MG63 (cell line): ENCODE data around the gene UGT1A7. TPM values are rescaled to one million over a fixed set of nuclear protein-coding genes. Genes with fewer than 3 reads are reported as not detected.
"Not testable (repeated sequence)": the region's sequence is repeated elsewhere in the genome, so short reads cannot be mapped to it uniquely, and the experiment has no call there.

Experiments
- DNase-seq: peaks from one replicate; pipeline ENCODE4 v3.0.0-alpha.2; 2020
- H3K27me3 ChIP-seq: fragments of 250-450 bp; sonication (Bioruptor Pico); 2 replicates; pipeline ENCODE4 v1.5.1; 2020; ENCODE audit warnings: mild to moderate bottlenecking, moderate library complexity
- H3K36me3 ChIP-seq: fragments of 250-450 bp; sonication (Bioruptor Pico); 2 replicates; pipeline ENCODE4 v1.5.1; 2020; ENCODE audit warnings: mild to moderate bottlenecking, moderate library complexity
- H3K4me3 ChIP-seq: fragments of 250-450 bp; sonication (Bioruptor Pico); 2 replicates; pipeline ENCODE4 v1.5.1; 2020; ENCODE audit warnings: mild to moderate bottlenecking, moderate library complexity
- H3K9me3 ChIP-seq: fragments of 250-450 bp; sonication (Bioruptor Pico); 2 replicates; pipeline ENCODE4 v1.5.1; 2020; ENCODE audit warnings: mild to moderate bottlenecking, moderate library complexity
- total RNA-seq: library from RNA; depleted of rRNA; stranded (reverse); fragments of >200 nt; shearing (Covaris generic); gene quantifications from 2 replicates; pipeline ENCODE4 v1.2.3, GENCODE V29; 2014; ENCODE audit warnings: low replicate concordance

Gene UGT1A7
- total RNA-seq, 1 experiment from 2014 or later = 0.10 TPM

GRCh38 chr2:233699424-233700027, 17.8 kb downstream of the UGT1A7 start:
- H3K36me3 ChIP-seq = no peaks in the 10 kb centered on the region; the same call in 1 of the 2 replicates
- H3K4me3 ChIP-seq = no peak overlapping the region
- DNase-seq = no peak
- H3K27me3 ChIP-seq = no peaks in the 10 kb centered on the region
- peaks cover 2% of the 10 kb centered on the region; the same call in 1 of the 2 replicates for H3K9me3 ChIP-seq

DNA sequence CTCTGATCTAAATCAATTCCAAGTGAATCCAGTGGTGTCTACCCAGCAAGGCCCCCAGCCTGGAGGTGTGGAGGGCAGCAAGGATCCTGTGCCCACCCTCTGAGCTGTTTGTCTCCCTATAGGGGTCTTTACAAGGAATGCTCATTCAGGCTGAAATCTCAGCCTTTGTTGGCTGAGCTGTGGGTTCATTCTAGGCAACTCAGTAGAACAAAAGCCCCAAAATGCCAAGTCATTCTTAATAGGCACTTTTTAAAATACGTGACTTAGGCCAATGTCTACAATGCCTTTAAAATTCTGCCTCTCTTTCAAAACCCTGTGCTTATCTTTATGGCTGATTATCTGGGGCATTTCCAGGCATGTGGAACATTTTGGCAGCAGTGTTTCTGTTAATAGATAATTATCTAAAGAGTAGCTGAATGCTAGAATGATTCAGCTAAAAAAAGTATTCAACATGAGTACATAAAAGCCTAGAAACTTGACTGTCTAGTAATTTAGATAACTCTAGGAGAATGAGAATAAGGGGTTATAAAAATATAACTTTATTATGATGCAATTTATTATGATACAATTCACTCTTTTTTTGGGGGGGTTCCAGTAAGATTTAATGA, 18.4 kb downstream of the UGT1A7 start:
- H3K36me3 ChIP-seq = no peaks in the 10 kb centered on the region; the same call in 1 of the 2 replicates
- H3K9me3 ChIP-seq = peaks cover 2% of the 10 kb centered on the region; the same call in 1 of the 2 replicates
- no peaks in the 10 kb centered on the region for H3K27me3 ChIP-seq
- peak; percentile 68 for DNase-seq
- no peak overlapping the region for H3K4me3 ChIP-seq

DNA sequence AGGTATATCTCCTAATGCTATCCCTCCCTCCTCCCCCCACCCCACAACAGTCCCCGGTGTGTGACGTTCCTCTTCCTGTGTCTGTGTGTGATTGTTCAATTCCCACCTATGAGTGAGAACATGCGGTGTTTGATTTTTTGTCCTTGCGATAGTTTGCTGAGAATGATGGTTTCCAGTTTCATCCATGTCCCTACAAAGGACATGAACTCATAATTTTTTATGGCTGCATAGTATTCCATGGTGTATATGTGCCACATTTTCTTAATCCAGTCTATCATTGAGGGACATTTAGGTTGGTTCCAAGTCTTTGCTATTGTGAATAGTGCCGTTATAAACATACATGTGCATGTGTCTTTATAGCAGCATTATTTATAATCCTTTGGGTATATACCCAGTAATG, 19.1 kb downstream of the UGT1A7 start:
- not testable (repeated sequence) for DNase-seq, H3K4me3 ChIP-seq, H3K36me3 ChIP-seq, H3K9me3 ChIP-seq, H3K27me3 ChIP-seq

DNA sequence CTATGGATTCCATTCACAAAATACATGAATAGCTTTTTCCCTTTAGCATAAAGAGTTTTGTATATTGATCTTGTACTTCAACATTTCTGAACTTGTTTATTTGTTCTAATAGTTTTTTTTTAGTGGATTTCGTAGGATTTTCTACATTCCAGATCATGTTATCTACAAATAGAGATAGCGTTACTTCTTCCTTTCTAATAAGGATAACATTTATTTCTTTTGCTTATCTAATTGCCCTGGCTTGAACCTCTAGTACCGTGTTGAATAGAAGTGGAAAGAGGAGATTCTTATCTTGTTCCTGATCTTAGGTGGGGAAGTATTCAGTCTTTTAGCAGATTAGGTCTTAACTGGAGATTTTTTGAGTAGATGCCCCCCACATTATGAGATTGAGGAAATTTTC, 20.5 kb downstream of the UGT1A7 start:
- DNase-seq = no peak
- no peaks in the 10 kb centered on the region for H3K27me3 ChIP-seq
- H3K9me3 ChIP-seq = peaks cover 2% of the 10 kb centered on the region; the same call in 1 of the 2 replicates
- H3K36me3 ChIP-seq = no peaks in the 10 kb centered on the region; the same call in 1 of the 2 replicates
- no peak overlapping the region for H3K4me3 ChIP-seq

GRCh38 chr2:233705911-233706506, 24.3 kb downstream of the UGT1A7 start:
- DNase-seq = peak; percentile 83
- peaks cover 2% of the 10 kb centered on the region; the same call in 1 of the 2 replicates for H3K9me3 ChIP-seq
- H3K4me3 ChIP-seq = no peak overlapping the region
- H3K27me3 ChIP-seq = no peaks in the 10 kb centered on the region
- H3K36me3 ChIP-seq = no peaks in the 10 kb centered on the region; the same call in 1 of the 2 replicates

DNA sequence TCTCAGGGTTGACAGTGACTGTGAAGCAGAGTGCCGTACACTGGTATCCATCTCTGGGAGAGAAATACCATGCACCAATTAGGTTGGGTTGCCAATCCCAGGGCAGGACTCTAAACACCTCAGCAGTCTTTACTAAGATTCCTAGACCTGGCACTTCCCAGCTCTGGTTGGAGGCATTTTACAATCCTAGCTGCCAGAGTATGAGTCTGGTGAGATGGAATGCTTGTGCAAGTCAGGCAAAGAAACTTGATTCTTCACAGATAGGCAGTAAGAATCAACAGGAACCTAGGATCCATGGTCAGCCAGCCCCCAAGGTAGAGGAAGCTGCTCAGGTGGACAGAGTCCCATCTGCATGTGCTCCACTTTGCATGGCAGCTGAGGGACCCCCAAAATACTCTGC, 25.0 kb downstream of the UGT1A7 start:
- Histone ChIP-seq H3K9me3 (peaks cover 2% of the 10 kb centered on the region; the same call in 1 of the 2 replicates), H3K36me3 (no peaks in the 10 kb centered on the region; the same call in 1 of the 2 replicates), H3K4me3 (no peak overlapping the region), H3K27me3 (no peaks in the 10 kb centered on the region)
- DNase-seq = peak; percentile 69

DNA sequence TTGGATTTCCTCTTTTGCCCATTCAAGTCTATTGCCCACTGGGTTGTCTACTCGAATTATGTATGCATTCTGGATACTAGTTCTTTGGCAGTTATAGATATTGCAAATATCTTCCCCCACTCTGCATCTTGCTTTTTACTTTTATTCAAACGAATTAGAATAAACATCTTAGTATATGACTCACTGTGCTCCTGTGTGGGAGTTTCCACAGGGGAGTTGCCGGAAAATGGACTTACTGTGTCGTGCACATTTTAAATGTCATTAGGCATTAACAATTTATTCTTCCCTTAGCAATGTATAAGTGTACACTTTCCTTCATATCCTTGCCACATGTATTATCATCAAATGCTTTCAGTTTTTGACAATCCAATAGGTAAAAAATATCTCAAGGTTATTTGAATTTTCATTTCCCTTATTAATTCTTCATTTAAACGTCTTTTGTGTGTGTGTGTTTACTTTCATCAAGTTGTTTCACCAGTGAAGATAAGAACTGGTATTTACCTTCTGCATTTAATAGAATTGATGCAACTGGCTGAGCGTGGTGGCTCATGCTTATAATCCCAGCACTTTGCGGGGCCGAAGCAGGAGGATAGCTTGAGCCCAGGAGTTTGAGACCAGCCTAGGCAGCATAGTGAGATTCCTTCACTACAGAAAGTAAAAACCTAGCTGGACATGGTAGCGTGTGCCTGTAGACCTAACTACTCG, 26.4 kb downstream of the UGT1A7 start:
- Histone ChIP-seq H3K27me3 (no peaks in the 10 kb centered on the region), H3K9me3 (no peaks in the 10 kb centered on the region), H3K36me3 (no peaks in the 10 kb centered on the region), H3K4me3 (no peak overlapping the region)
- peak; percentile 38 for DNase-seq

DNA sequence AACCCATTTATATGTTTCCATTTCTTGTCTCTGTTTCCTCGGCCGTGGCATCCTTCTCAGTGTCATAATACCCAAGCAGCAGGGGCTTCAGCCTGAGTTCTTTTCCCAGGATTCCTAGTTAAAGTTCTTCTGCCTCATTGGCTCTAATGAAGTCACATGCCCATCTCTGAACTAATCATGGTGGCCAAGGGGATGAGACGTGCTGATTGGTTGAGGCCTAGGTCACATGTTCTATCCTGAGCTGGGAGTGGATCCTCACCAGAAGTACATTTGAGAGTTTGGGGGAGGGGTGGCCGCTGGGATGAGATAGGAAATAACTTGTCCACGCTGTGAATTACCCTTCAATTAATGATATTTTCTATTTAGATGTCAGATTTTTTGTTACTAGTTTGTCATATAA, 27.2 kb downstream of the UGT1A7 start:
- H3K4me3 ChIP-seq = no peak overlapping the region
- DNase-seq = no peak
- H3K9me3 ChIP-seq = no peaks in the 10 kb centered on the region
- H3K27me3 ChIP-seq = no peaks in the 10 kb centered on the region
- no peaks in the 10 kb centered on the region for H3K36me3 ChIP-seq

GRCh38 chr2:233711312-233712008, 29.8 kb downstream of the UGT1A7 start:
- peak; percentile 84 for DNase-seq
- H3K9me3 ChIP-seq = no peaks in the 10 kb centered on the region
- no peaks in the 10 kb centered on the region for H3K27me3 ChIP-seq

GRCh38 chr2:233712611-233713261, 31.0 kb downstream of the UGT1A7 start, which contains the start of gene UGT1A5:
UGT1A5 (plus strand) TSS chr2:233712907; CDS start chr2:233712992, 85 bp downstream.
- no peak within 1 kb of the TSS for H3K4me3 ChIP-seq
- H3K27me3 ChIP-seq = no peaks in the 10 kb centered on the region
- no peaks in the 10 kb centered on the region for H3K36me3 ChIP-seq
- H3K9me3 ChIP-seq = no peaks in the 10 kb centered on the region
- no peak for DNase-seq

More at GRCh38 chr2:233711312-233712008, 29.8 kb downstream of the UGT1A7 start:
- no peaks in the 10 kb centered on the region for H3K36me3 ChIP-seq
- H3K4me3 ChIP-seq = no peak overlapping the region

- DNase-seq = no peak
- Histone ChIP-seq H3K4me3 (no peak overlapping the region), H3K27me3 (no peaks in the 10 kb centered on the region), H3K9me3 (no peaks in the 10 kb centered on the region), H3K36me3 (no peaks in the 10 kb centered on the region)
Observed at GRCh38 chr2:233713262-233713615, 31.5 kb downstream of the UGT1A7 start.

DNA sequence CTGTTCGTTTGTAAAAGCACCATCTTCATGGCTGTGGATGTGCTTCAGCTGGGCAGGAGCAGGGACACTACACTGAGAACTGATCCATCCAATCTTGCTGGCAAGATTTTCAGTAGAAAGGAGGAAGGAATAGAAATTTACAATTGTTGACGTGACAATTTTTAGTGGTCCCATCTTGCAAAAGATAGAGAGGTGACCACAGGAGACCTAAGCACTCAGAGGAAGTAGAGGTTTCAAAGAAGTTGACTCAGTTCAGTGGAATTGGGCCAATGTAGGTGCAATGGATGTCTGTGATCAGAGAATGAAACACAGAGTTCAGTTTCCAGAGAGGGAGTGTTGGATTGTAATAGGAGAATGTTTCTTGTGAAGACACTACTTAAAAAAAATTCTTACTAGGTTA, 32.4 kb downstream of the UGT1A7 start:
- H3K36me3 ChIP-seq = no peaks in the 10 kb centered on the region
- DNase-seq = no peak

DNA sequence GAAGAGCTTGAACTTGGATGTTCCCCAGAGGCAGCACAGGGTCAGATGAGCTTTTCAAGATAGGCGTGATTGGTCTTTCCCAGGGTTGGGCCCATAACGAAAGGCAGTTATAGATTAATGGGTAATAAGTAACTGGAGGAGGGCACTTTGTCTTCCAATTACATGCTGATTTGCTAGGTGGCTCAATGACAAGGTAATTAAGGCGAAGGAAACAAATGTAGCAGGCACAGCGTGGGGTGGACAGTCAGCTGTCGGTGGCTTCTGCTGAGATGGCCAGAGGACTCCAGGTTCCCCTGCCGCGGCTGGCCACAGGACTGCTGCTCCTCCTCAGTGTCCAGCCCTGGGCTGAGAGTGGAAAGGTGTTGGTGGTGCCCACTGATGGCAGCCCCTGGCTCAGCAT, 36.9 kb downstream of the UGT1A7 start, which contains the start of gene UGT1A4:
TSS of gene UGT1A4 (plus strand) at position 185 of the 400 bp plus-strand sequence. CDS start at position 270, 85 bp downstream.
- H3K4me3 ChIP-seq = no peak within 1 kb of the TSS
- H3K9me3 ChIP-seq = no peaks in the 10 kb centered on the region
- no peak for DNase-seq
- H3K36me3 ChIP-seq = no peaks in the 10 kb centered on the region
- no peaks in the 10 kb centered on the region for H3K27me3 ChIP-seq

More for the DNA sequence above, 32.4 kb downstream of the UGT1A7 start:
- H3K4me3 ChIP-seq = no peak overlapping the region
- H3K9me3 ChIP-seq = no peaks in the 10 kb centered on the region
- no peaks in the 10 kb centered on the region for H3K27me3 ChIP-seq

GRCh38 chr2:233728723-233729301, 47.1 kb downstream of the UGT1A7 start, which contains the start of gene UGT1A3:
UGT1A3 (plus strand) TSS chr2:233729042; CDS start chr2:233729127, 85 bp downstream.
- Histone ChIP-seq H3K9me3 (no peaks in the 10 kb centered on the region), H3K36me3 (no peaks in the 10 kb centered on the region), H3K27me3 (no peaks in the 10 kb centered on the region), H3K4me3 (no peak within 1 kb of the TSS)
- DNase-seq = no peak

DNA sequence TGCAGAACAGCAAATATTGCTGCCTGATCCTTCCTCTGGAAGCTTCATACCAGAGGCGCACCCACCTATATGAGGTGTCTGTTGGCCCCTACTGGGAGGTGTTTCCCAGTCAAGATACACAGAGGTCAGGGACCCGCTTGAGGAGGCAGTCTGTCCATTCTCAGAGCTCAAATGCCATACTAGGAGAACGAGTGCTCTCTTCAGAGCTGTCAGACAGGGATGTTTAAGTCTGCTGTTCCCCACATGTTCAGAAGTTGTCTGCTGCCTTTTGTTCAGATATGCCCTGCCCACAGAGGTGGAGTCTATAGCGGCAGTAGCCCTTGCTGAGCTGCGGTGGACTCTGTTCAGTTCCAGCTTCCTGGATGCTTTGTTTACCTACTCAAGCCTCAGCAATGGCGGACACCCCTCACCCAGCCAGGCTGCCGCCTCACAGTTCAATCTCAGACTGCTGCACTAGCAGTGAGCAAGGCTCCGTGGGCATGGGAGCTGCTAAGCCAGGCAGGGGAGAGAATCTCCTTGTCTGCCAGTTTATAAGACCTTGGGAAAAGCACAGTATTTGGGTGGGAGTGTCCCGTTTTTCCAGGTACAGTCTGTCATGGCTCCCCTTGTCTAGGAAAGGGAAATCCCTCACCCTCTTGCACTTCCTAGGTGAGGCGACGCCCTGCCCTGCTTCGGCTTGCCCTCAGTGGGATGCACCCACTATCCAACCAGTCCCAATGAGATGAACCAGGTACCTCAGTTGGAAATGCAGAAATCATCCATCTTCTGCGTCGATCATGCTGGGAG, 55.4 kb downstream of the UGT1A7 start:
- not testable (repeated sequence) for DNase-seq, H3K4me3 ChIP-seq, H3K36me3 ChIP-seq, H3K27me3 ChIP-seq, H3K9me3 ChIP-seq
